Astrocyte of the cerebellum (primary cell): Measurements from ENCODE around the gene HOGA1.
"Not testable (repeated sequence)": the region's sequence is repeated elsewhere in the genome, so short reads cannot be mapped to it uniquely, and the experiment has no call there.

ENCODE experiments used
- DNase-seq: peaks from one replicate; pipeline ENCODE4 v3.0.0-alpha.2; 2011; ENCODE audit warnings: low read depth
- H3K4me3 ChIP-seq: 2 replicates; pipeline ENCODE4 v1.5.1; 2011; ENCODE audit warnings: mild to moderate bottlenecking, low read depth, low read length, moderate library complexity
- in situ Hi-C: cut with HindIII; loops from 2 replicates; pipeline ENCODE4 v1.10.0; 2017; ENCODE audit warnings: low sequenced_read_pairs
- TF ChIP-seq, protein P1 (sequence below): IDR thresholded peaks from 2 replicates; pipeline ENCODE4 v1.5.1; 2012; ENCODE audit warnings: low read length, low read depth, moderate library complexity, mild to moderate bottlenecking; ENCODE audit errors: missing control alignments

Gene HOGA1

DNA sequence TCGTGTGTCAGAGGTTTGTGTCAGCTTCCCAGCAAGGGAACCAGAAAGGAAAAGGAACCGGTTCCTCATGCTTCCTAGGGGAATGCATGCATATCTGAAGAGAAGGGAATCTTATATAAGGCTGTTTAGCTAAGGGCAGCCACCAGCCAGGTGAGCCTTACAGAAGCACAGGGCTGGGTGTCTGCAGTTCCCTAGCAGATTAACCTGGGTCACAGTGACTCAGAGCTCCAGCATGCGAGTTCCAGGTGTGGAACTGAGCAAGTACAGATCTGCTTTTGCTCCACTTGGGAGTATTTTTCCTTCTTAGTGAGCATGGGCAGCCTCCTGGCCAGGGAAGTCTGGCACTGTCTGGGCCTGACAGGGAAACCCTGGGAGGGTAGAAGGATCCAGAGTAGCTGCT, 12.6 kb upstream of the HOGA1 start:
- in situ Hi-C loops: no loop called here
- no peak for DNase-seq
- TF ChIP-seq, protein P1, sequence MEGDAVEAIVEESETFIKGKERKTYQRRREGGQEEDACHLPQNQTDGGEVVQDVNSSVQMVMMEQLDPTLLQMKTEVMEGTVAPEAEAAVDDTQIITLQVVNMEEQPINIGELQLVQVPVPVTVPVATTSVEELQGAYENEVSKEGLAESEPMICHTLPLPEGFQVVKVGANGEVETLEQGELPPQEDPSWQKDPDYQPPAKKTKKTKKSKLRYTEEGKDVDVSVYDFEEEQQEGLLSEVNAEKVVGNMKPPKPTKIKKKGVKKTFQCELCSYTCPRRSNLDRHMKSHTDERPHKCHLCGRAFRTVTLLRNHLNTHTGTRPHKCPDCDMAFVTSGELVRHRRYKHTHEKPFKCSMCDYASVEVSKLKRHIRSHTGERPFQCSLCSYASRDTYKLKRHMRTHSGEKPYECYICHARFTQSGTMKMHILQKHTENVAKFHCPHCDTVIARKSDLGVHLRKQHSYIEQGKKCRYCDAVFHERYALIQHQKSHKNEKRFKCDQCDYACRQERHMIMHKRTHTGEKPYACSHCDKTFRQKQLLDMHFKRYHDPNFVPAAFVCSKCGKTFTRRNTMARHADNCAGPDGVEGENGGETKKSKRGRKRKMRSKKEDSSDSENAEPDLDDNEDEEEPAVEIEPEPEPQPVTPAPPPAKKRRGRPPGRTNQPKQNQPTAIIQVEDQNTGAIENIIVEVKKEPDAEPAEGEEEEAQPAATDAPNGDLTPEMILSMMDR: no peak
- no peak overlapping the region for H3K4me3 ChIP-seq

DNA sequence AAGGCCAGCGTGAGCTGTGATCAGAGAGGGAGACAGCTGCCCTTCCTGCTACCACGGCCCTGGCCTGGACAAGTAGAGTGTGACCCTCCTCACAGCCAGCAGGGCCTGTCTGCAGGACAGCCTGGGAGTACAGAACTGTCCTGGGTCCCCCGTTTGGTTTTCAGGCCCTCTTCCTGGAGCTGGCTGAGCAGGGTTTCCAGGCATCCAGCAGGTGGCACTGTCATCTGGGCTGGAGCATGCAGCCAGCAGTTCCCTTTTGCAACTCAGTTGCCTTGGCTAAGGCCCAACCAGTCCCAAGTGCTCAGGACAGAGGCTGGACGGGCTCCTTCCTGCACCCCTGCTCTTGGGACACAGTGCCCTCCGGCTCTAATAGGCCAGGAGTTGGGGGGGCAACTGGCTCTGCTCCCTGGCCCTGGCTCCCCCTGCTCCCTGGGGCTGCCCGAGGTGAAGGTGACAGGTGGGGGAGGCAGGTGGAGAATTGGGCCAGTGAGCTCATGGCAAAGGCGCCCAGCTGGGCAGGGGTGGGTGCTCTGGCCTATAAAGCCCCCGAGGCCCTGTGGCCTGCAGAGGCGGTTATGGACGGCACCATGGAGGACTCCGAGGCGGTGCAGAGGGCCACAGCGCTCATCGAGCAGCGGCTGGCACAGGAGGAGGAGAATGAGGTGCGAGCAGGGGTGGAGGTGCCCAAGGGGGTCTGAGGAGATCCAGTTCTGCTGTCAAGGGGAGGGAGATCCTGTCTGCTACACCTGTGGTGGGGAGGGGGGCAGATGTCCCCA, 11.8 kb upstream of the HOGA1 start, which contains the start of gene ANKRD2:
Gene ANKRD2, plus strand, starts transcription at position 566 of the 776 bp plus-strand sequence. Its CDS starts 10 bp downstream, at position 576.
- no peak within 1 kb of the TSS for H3K4me3 ChIP-seq
- TF ChIP-seq, protein P1: peak; percentile 91
- DNase-seq: peak; percentile 56
- in situ Hi-C loops: no loop called here

DNA sequence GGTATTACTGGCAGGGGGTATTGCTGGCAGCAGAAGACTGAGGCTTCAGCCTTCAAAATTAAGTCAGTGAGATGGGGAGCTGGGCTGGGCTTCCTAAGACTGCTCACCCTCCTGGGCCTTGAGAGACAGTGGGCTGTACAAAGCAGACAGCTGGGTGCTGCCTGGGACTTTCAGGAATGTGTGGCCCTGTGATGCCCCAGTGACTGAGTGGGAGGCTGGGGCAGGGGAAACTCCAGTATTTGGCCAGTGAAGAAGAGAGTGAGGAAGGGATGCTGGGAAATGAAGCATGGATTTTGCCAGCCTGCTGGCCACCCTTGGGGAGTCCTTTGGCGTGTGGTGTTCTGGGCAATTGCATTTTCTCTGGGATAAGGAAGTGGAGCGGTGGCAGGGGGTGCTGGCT, 11.2 kb upstream of the HOGA1 start:
- H3K4me3 ChIP-seq: no peak overlapping the region
- in situ Hi-C loops: no loop called here
- TF ChIP-seq, protein P1: no peak
- DNase-seq: no peak

GRCh38 chr10:97573672-97574071, 10.5 kb upstream of the HOGA1 start:
- TF ChIP-seq, protein P1: no peak
- H3K4me3 ChIP-seq: no peak overlapping the region
- in situ Hi-C loops: no loop called here
- DNase-seq: no peak

DNA sequence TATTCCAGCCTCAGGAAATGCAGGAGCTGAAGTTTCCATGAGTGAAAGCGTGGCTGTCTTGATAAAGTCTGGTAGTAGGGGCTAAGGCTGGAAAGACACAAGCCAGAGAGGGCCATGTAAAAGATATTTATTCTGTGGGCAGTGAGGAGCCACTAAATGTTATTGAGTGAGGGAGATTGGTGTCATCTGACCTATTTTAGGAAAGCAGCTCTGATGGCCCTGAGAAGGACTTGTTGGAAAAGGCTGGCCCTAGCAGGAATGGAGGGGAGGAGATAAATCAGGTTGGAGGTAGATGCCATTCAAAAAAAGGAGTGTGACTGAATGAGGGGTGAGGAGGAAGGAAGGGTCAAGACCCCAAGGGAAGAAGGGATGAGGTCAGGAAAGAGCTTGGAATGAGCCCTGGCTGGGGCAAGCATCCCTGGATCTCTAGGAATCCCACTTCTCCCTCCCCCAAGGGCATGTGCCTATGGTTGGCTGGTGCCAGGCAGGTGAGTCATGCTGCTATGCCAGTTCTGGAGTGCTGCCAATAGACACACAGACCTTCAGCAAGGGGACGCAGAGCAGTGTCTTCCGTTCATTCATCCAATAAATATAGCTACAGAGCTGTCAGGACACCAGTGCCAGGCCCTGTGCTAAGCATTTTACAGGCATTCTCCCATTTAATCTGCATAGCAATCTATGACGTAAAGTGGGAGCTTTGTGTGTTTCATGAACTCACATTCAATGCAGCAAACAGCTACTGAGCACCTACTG, 9.6 kb upstream of the HOGA1 start:
- no peak overlapping the region for H3K4me3 ChIP-seq
- in situ Hi-C loops: no loop called here
- TF ChIP-seq, protein P1: no peak
- no peak for DNase-seq

DNA sequence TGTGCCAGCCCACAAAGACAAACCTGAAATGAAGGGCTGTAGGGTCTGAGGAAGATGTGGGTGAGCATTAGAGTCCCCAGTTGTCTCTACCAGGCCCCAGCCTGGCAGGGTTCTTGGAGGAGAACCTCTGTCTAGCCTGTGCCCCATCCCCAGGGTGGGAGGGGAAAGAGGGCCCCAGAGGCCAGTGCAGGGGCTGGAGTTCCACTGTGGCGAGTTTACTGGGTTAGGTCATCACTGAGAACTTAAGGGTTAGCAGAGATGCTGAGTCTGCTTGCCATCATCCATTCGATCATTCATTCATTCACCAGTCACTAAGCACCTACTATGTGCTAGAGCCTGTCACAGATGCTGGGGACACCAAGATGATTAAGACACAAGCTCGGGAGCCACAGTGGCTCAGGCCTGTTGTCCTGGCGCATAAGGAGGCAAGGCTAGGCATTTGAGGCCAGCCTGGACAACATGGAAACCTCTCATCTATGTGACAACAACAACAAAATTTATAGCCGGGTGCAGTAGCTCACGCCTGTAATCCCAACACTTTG, 9.0 kb upstream of the HOGA1 start:
- in situ Hi-C loops: no loop called here
- TF ChIP-seq, protein P1: no peak
- H3K4me3 ChIP-seq: no peak overlapping the region
- no peak for DNase-seq

GRCh38 chr10:97576487-97576886, 7.7 kb upstream of the HOGA1 start:
- DNase-seq, H3K4me3 ChIP-seq, in situ Hi-C loops: not testable (repeated sequence)
